OCI-LY1 (cell line): ENCODE results near the gene CPAMD8.

Source experiments
- CTCF ChIP-seq: fragments of 200-600 bp; sonication (generic), shearing (Covaris generic); IDR thresholded peaks from 2 replicates; pipeline ENCODE4 v1.5.1; 2017; ENCODE audit warnings: mild to moderate bottlenecking, antibody characterized with exemption, low read length, moderate library complexity, mixed read lengths
- EZH2 ChIP-seq: fragments of 200-600 bp; sonication (generic), shearing (Covaris generic); IDR thresholded peaks from 2 replicates; pipeline ENCODE4 v1.8.0; 2017; ENCODE audit warnings: borderline replicate concordance, mixed run types, mild to moderate bottlenecking, antibody characterized with exemption, low read length, moderate library complexity, mixed read lengths

GRCh38 chr19:16938211-16938610, 88.4 kb downstream of the CPAMD8 start:
- TF ChIP-seq CTCF (no peak), EZH2 (no peak)
